Stimulated activated naive CD8-positive, alpha-beta T cell treated with anti-CD3 and anti-CD28 coated beads, Interleukin-15, Interleukin-2, amounts not matched to agents 100 ng/mL and 50 ng/mL, for 24 hours (primary cell): Measurements from ENCODE around the gene FIBCD1.

Experiments
- H3K27ac Mint-ChIP-seq: one replicate; pipeline ENCODE4 v1.8.0; 2021; ENCODE audit warnings: mild to moderate bottlenecking, mixed read lengths
- H3K27me3 Mint-ChIP-seq: one replicate; pipeline ENCODE4 v1.8.0; 2021; ENCODE audit warnings: mixed read lengths
- H3K36me3 Mint-ChIP-seq: one replicate; pipeline ENCODE4 v1.8.0; 2021; ENCODE audit warnings: low read depth, mixed read lengths
- H3K4me1 Mint-ChIP-seq: one replicate; pipeline ENCODE4 v1.8.0; 2021; ENCODE audit warnings: low read depth, mixed read lengths
- H3K4me3 Mint-ChIP-seq: one replicate; pipeline ENCODE4 v1.8.0; 2021; ENCODE audit warnings: mild to moderate bottlenecking, mixed read lengths
- H3K9me3 Mint-ChIP-seq: one replicate; pipeline ENCODE4 v1.8.0; 2021; ENCODE audit warnings: mixed read lengths

FIBCD1 gene

GRCh38 chr9:130938184-130938651 is 829 bp downstream of the FIBCD1 start:
- H3K4me1 Mint-ChIP-seq: peaks cover 13% of the 10 kb centered on the region
- peaks cover 53% of the 10 kb centered on the region for H3K27me3 Mint-ChIP-seq
- peak overlapping the region; percentile 36 for H3K4me3 Mint-ChIP-seq
- no peaks in the 10 kb centered on the region for H3K36me3 Mint-ChIP-seq
- H3K9me3 Mint-ChIP-seq: no peaks in the 10 kb centered on the region
- no peak overlapping the region for H3K27ac Mint-ChIP-seq

GRCh38 chr9:130937146-130938076 is 1.6 kb downstream of the FIBCD1 start:
- Mint-ChIP-seq H3K27me3 (peaks cover 61% of the 10 kb centered on the region), H3K4me3 (peak overlapping the region; percentile 36)

GRCh38 chr9:130936285-130937117 is 2.5 kb downstream of the FIBCD1 start:
- no peak overlapping the region for H3K27ac Mint-ChIP-seq
- peaks cover 60% of the 10 kb centered on the region for H3K27me3 Mint-ChIP-seq
- no peaks in the 10 kb centered on the region for H3K9me3 Mint-ChIP-seq
- peaks cover 13% of the 10 kb centered on the region for H3K4me1 Mint-ChIP-seq
- H3K36me3 Mint-ChIP-seq: no peaks in the 10 kb centered on the region
- no peak overlapping the region for H3K4me3 Mint-ChIP-seq

More at GRCh38 chr9:130937146-130938076, 1.6 kb downstream of the FIBCD1 start:
- H3K36me3 Mint-ChIP-seq: no peaks in the 10 kb centered on the region
- H3K4me1 Mint-ChIP-seq: peaks cover 13% of the 10 kb centered on the region
- H3K9me3 Mint-ChIP-seq: no peaks in the 10 kb centered on the region
- H3K27ac Mint-ChIP-seq: no peak overlapping the region

DNA sequence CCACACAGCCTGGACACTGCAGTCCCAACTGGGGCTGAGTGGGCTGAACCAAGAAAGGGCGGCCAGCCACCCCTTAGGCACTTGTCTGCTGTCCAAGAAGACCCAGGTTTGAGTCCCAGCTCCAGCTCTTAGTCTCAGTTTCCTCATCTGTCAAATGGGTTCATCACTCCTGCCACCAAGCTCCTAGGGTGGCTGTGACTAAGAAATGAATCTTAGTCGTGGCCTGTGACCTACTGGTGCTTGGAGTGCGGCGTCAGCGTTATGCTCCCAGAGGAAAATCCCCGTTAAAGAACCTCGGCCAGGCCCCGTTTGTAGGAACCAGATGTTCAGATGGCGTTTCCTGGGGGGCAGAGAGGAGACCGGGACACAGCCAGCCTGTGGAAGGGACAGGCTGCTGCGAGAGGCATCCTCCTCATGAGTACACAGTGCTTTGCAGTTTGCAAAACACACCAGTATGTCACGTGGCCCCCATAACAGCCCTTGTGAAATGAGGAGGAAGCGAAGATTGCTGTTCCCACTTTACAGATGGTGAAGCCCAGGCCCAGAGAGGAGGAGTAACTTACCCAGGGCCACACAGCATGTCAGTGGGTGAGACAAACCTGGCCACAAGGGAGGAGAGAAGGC is 3.3 kb downstream of the FIBCD1 start:
- H3K4me1 Mint-ChIP-seq: peaks cover 10% of the 10 kb centered on the region
- H3K4me3 Mint-ChIP-seq: no peak overlapping the region
- H3K27me3 Mint-ChIP-seq: peaks cover 54% of the 10 kb centered on the region

DNA sequence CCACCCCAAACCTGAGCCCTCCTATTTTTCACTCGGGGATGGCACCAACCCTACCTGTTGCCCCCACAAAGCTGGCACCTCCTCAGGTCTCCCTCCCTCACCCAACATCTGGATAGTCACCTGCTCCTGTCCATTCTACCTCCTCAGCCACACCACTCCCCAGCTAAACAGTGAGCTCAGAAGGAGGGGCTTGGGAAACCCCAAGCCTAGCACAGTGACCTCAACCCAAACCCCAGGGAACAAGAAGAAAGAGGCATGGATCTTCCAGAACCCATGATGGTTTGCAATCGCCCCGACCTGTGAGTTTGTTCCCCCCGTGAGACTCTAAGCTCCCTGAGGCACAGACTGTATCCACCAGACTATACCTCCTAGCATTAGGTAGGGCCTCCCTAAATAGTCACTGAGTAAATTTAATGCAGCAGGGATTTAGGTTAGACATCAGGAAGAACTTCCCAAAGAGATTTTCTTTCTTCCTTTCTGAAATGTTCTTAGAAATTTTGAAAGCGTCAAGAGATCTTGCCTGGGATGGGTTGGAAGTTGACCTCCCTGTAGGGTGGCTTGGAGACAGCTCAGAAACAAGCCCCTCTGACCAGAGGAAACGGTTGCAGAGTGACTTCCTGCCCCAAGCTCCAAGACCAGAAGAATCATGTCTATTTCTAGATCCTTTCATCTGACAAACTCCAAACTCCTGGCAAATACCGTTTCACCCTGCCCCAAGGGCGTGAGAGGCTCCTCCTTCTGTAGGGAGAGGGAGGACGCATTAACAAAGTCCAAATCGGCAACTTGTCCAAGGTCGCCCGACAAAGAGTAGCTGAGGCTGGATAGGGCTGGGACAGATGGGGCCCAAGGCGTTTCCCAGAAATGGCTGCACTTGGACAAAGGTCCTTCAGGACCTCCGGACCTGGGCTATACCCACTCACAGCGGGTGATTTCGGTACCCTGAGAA is 4.1 kb downstream of the FIBCD1 start:
- Mint-ChIP-seq H3K27ac (no peak overlapping the region), H3K4me1 (peaks cover 6% of the 10 kb centered on the region), H3K36me3 (no peaks in the 10 kb centered on the region), H3K27me3 (peaks cover 49% of the 10 kb centered on the region), H3K4me3 (no peak overlapping the region), H3K9me3 (no peaks in the 10 kb centered on the region)

More for the DNA sequence above, 3.3 kb downstream of the FIBCD1 start:
- Mint-ChIP-seq H3K9me3 (no peaks in the 10 kb centered on the region), H3K27ac (no peak overlapping the region), H3K36me3 (no peaks in the 10 kb centered on the region)

GRCh38 chr9:130934246-130934645 is 4.8 kb downstream of the FIBCD1 start:
- H3K4me3 Mint-ChIP-seq: no peak overlapping the region
- H3K27ac Mint-ChIP-seq: no peak overlapping the region
- no peaks in the 10 kb centered on the region for H3K9me3 Mint-ChIP-seq
- no peaks in the 10 kb centered on the region for H3K36me3 Mint-ChIP-seq
- peaks cover 52% of the 10 kb centered on the region for H3K27me3 Mint-ChIP-seq
- H3K4me1 Mint-ChIP-seq: peaks cover 6% of the 10 kb centered on the region

- no peaks in the 10 kb centered on the region for H3K36me3 Mint-ChIP-seq
- H3K9me3 Mint-ChIP-seq: no peaks in the 10 kb centered on the region
- no peak overlapping the region for H3K27ac Mint-ChIP-seq
- peaks cover 48% of the 10 kb centered on the region for H3K27me3 Mint-ChIP-seq
- H3K4me1 Mint-ChIP-seq: peaks cover 6% of the 10 kb centered on the region
- H3K4me3 Mint-ChIP-seq: no peak overlapping the region
These were observed 5.7 kb downstream of the FIBCD1 start for GRCh38 chr9:130933114-130934046.

DNA sequence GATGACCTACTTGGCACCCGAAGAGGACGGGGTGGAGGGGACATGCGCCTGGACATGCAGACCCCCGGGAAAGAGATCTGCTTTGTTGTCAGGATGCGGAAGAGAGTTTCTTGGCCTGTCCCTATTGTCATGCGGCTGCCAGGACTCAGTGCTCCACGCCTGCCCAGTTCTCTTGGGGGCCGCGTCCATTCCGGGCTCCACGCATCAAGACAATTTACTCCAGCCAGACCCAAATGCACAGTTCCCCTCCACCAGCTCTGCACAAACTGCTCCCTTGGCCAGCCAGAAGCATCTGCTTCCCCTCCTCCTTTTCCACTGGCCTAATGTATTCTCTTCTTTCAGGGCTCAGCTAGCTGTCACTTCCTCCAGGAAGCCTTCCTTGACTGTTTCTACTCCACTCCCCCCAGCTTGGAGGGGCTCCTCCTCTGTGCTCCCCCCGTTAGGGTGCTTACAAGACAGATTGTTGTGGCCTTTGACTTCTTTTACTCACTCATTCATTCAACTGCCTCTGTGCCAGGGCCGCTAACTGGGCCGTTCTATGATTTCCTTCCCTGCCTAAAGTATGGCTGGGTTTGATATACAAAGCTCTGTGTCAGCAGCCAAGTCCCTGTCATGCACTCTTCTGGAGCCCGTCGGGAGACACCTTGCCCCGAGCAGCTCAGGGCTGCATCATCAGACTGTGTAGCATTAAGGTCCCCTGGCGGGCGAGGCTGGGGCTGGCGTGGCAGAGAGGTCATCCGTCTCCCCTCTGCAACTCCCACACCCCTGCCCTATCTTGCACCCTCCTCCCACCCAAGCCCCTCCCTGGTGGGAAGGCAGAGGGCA is 6.6 kb downstream of the FIBCD1 start:
- Mint-ChIP-seq H3K27ac (no peak overlapping the region), H3K4me3 (no peak overlapping the region), H3K9me3 (no peaks in the 10 kb centered on the region), H3K36me3 (no peaks in the 10 kb centered on the region), H3K27me3 (peaks cover 42% of the 10 kb centered on the region), H3K4me1 (peaks cover 6% of the 10 kb centered on the region)

DNA sequence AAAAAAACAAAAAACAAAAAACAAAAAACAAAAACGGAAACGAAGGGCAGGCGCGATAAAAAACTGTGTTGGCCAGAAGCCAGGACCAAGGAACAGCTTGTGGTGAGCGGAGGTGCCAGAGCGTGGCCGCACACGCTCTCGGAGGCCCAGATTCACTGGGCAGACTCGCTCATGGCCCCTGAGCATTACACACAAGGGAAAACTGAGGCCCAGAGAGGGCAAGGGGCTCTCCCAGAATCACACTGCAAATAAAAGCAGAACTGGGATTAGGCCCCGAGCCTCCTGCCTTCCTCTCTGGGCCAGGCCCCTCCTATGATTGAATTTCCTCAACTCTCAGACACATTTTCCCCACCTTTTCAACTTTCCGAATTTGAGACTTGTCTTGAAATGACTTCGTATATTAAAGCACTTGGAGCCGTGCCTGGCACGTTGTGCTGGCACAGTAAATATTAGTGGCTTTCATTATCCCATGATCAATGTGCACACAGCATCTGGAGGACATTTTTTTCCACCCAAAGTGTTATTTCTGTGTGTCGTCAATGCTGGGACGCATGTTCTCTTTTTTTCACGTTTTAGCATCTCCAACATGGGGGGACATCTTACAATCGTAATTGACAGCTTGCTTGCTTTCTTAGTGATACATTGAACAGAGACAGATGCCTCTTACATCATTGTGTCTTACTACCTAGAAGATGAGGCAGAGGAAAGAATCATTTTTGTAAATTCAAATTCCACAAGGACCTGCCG is 7.4 kb downstream of the FIBCD1 start:
- Mint-ChIP-seq H3K36me3 (no peaks in the 10 kb centered on the region), H3K4me1 (peaks cover under 1% of the 10 kb centered on the region), H3K9me3 (no peaks in the 10 kb centered on the region), H3K27ac (no peak overlapping the region), H3K4me3 (no peak overlapping the region), H3K27me3 (peaks cover 35% of the 10 kb centered on the region)

DNA sequence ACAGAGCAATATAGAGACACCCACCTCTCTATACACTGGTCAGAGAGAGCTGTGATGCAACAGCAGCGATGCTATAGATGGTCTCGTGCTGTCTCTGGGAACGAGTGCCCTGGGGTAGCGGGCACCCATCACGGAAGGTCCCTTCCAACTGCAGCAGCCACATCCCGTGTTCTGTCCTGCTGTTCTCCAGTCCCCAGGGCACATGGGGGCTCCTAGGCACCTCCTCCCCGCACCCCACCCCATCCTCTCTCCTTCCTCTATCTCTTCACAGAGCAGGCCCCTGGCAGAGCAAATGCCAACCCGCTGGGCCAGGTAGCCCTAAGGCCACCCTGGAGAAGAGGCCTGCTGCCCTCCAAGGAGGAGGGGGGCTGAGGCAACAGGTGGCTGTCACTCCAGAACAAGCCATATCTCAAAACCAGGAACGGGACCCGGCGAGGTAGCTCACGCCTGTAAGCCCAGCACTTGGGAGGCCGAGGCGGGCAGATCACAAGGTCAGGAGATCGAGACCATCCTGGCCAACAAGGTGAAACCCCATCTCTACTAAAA is 8.2 kb downstream of the FIBCD1 start:
- no peak overlapping the region for H3K27ac Mint-ChIP-seq
- no peaks in the 10 kb centered on the region for H3K9me3 Mint-ChIP-seq
- no peaks in the 10 kb centered on the region for H3K36me3 Mint-ChIP-seq
- H3K4me3 Mint-ChIP-seq: no peak overlapping the region
- no peaks in the 10 kb centered on the region for H3K4me1 Mint-ChIP-seq
- peaks cover 30% of the 10 kb centered on the region for H3K27me3 Mint-ChIP-seq

DNA sequence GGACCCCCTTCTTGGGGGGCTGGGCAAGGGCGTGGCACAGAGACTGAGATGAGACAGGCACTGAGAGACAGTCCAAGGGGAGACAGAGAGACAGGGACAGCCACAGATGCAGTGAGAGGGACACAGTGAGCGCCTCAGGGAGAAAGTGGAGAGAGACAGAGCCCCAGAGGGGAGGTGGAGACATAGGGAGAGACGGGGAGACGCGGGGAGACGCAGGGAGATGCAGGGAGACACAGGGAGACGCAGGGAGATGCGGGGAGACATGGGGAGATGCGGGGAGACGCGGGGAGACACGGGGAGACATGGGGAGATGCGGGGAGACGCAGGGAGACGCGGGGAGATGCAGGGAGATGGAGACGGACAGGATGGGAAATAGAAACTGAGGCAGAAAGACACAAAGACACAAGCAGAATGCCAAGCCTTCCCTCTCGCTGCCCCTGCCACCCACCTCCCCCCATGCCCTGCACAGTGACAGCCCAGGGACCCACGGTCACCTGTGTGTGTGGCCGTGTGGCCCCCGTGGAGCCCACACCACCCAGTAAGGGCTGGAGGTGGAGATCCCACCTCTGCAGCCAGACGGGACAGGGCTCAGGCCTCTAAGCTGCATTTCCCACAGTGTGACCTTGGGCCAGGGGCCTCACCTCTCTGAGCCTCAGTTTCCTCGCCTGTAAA is 8.8 kb downstream of the FIBCD1 start:
- H3K27ac Mint-ChIP-seq: no peak overlapping the region
- H3K9me3 Mint-ChIP-seq: no peaks in the 10 kb centered on the region
- H3K36me3 Mint-ChIP-seq: no peaks in the 10 kb centered on the region
- no peaks in the 10 kb centered on the region for H3K4me1 Mint-ChIP-seq
- no peak overlapping the region for H3K4me3 Mint-ChIP-seq
- H3K27me3 Mint-ChIP-seq: peaks cover 27% of the 10 kb centered on the region
